GM18858 (cell line): ENCODE measurements around the gene SORBS2.
"Not testable (repeated sequence)": the region's sequence is repeated elsewhere in the genome, so short reads cannot be mapped to it uniquely, and the experiment has no call there.

Experiments used
- ATAC-seq: cut with Tn5 transposase; IDR thresholded peaks from one replicate; pipeline ENCODE4 v1.9.1; 2021; ENCODE audit not compliant: unreplicated experiment

Gene SORBS2

GRCh38 chr4:185717377-185717741 is 94.6 kb downstream of the SORBS2 start:
- ATAC-seq, result no peak

- no peak for ATAC-seq
Observed at GRCh38 chr4:185716577-185717376, 95.2 kb downstream of the SORBS2 start.

GRCh38 chr4:185716141-185716551 is 95.8 kb downstream of the SORBS2 start:
- ATAC-seq, result no peak

GRCh38 chr4:185714524-185714923 is 97.5 kb downstream of the SORBS2 start:
- not testable (repeated sequence) for ATAC-seq

GRCh38 chr4:185713731-185714130 is 98.3 kb downstream of the SORBS2 start:
- ATAC-seq, result no peak

- ATAC-seq, result no peak
Observed at GRCh38 chr4:185713272-185713671, 98.7 kb downstream of the SORBS2 start.

GRCh38 chr4:185712350-185713024 is 99.5 kb downstream of the SORBS2 start:
- no peak for ATAC-seq

GRCh38 chr4:185711726-185712125 is 100.3 kb downstream of the SORBS2 start:
- no peak for ATAC-seq

- ATAC-seq, result no peak
Observed at GRCh38 chr4:185710487-185710995, 101.5 kb downstream of the SORBS2 start.

- no peak for ATAC-seq
Observed at GRCh38 chr4:185709802-185710486, 102.0 kb downstream of the SORBS2 start.

- ATAC-seq, result no peak
Observed at GRCh38 chr4:185708348-185708747, 103.6 kb downstream of the SORBS2 start.

GRCh38 chr4:185707622-185708021 is 104.4 kb downstream of the SORBS2 start:
- ATAC-seq, result not testable (repeated sequence)

GRCh38 chr4:185702147-185702663 is 109.8 kb downstream of the SORBS2 start:
- no peak for ATAC-seq

- ATAC-seq, result no peak
Observed at GRCh38 chr4:185700630-185701029, 111.4 kb downstream of the SORBS2 start.

- ATAC-seq, result no peak
Observed at GRCh38 chr4:185700048-185700447, 111.9 kb downstream of the SORBS2 start.

GRCh38 chr4:185697488-185697887 is 114.5 kb downstream of the SORBS2 start:
- no peak for ATAC-seq

GRCh38 chr4:185695743-185696142 is 116.3 kb downstream of the SORBS2 start:
- ATAC-seq, result no peak

GRCh38 chr4:185693548-185694215 is 118.3 kb downstream of the SORBS2 start:
- no peak for ATAC-seq

- ATAC-seq, result no peak
Observed at GRCh38 chr4:185689407-185689806, 122.6 kb downstream of the SORBS2 start.

GRCh38 chr4:185685804-185686203 is 126.2 kb downstream of the SORBS2 start:
- ATAC-seq, result no peak

- ATAC-seq, result no peak
Observed at GRCh38 chr4:185683896-185684295, 128.1 kb downstream of the SORBS2 start.
